K562 (cell line): ENCODE data around the gene SLC38A10. TPM values are rescaled to one million over a fixed set of nuclear protein-coding genes. Genes with fewer than 3 reads are reported as not detected.

Source experiments
- ATF2 ChIP-seq: sonication (generic); formaldehyde crosslinking; IDR thresholded peaks from 2 replicates; pipeline ENCODE4 v1.8.1; 2022; ENCODE audit warnings: missing genetic modification reagents
- DLX4 ChIP-seq: fragments of 250-450 bp; sonication (Bioruptor Pico); IDR thresholded peaks from 2 replicates; pipeline ENCODE4 v1.6.1; 2021; ENCODE audit warnings: mild to moderate bottlenecking
- FIP1L1 ChIP-seq: fragments of 200-400 bp; formaldehyde crosslinking; IDR thresholded peaks from 2 replicates; pipeline ENCODE4 v1.6.1; 2018; ENCODE audit warnings: mild to moderate bottlenecking, low read depth, low read length; ENCODE audit not compliant: poor library complexity, severe bottlenecking
- HOXB6 ChIP-seq: fragments of 250-450 bp; sonication (Bioruptor Pico); IDR thresholded peaks from 2 replicates; pipeline ENCODE4 v1.5.1; 2022; ENCODE audit warnings: mild to moderate bottlenecking, borderline replicate concordance
- KAT8 ChIP-seq: fragments of 450-650 bp; IDR thresholded peaks from 2 replicates; pipeline ENCODE4 v1.6.1; 2016; ENCODE audit warnings: low read depth, mild to moderate bottlenecking
- KLF6 ChIP-seq: fragments of 250-450 bp; sonication (Bioruptor Pico); IDR thresholded peaks from 2 replicates; pipeline ENCODE4 v1.4.0; 2020; ENCODE audit warnings: mild to moderate bottlenecking, moderate library complexity, borderline replicate concordance
- MCM5 ChIP-seq: fragments of 450-650 bp; IDR thresholded peaks from 2 replicates; pipeline ENCODE4 v1.6.1; 2016; ENCODE audit warnings: low read depth
- NFIC ChIP-seq: fragments of 450-650 bp; IDR thresholded peaks from 2 replicates; pipeline ENCODE4 v1.6.1; 2017; ENCODE audit warnings: mild to moderate bottlenecking, inconsistent platforms
- RBM22 ChIP-seq: fragments of 200-400 bp; formaldehyde crosslinking; IDR thresholded peaks from 2 replicates; pipeline ENCODE4 v1.6.1; 2018; ENCODE audit warnings: low read length, low read depth; ENCODE audit not compliant: poor library complexity, severe bottlenecking
- SIN3B ChIP-seq: fragments of 450-650 bp; IDR thresholded peaks from 2 replicates; pipeline ENCODE4 v1.6.1; 2017; ENCODE audit warnings: low read depth, mild to moderate bottlenecking, moderate library complexity
- ZNF165 ChIP-seq: fragments of 250-450 bp; sonication (Bioruptor Pico); IDR thresholded peaks from 2 replicates; pipeline ENCODE4 v1.4.0; 2020; ENCODE audit warnings: borderline replicate concordance
- ZNF384 ChIP-seq: IDR thresholded peaks from 2 replicates; pipeline ENCODE4 v1.6.1; 2012; ENCODE audit warnings: low read depth, low read length, improper control_type of control experiment
- polyA plus RNA-seq, 8 experiments: library from polyadenylated mRNA; depleted of rRNA in 4 of 8; stranded (reverse) in 5 of 8; unstranded in 3 of 8; fragments of >200 nt; fragmentation: Nextera tagmentation in 2 of 8; fragmentation: Illumina TruSeq in 1 of 8; extraction: Ambion mirVana in 2 of 8; extraction: Trizol in 1 of 8; gene quantifications; 2 replicates each; pipeline versions ENCODE4 v1.2.1 to v1.2.3, GENCODE V29; 2011 to 2014; ENCODE audit warnings: inconsistent platforms in 1 of 8, missing spikeins in 1 of 8
- total RNA-seq, 7 experiments: library from RNA; depleted of rRNA in 6 of 7; stranded (reverse); fragments of >200 nt in 6 of 7; fragmentation: Illumina TruSeq in 2 of 7; extraction: Trizol in 2 of 7; gene quantifications; 2 replicates each; pipeline versions ENCODE4 v1.2.1 to v1.2.3, GENCODE V29; 2011 to 2021; ENCODE audit warnings: low replicate concordance in 1 of 7
- TF ChIP-seq, protein P1 (sequence below): fragments of 450-650 bp; IDR thresholded peaks from 2 replicates; pipeline ENCODE4 v1.6.1; 2016; ENCODE audit warnings: low read depth, mild to moderate bottlenecking, moderate library complexity
- TF ChIP-seq, protein P2 (sequence below): fragments of 450-650 bp; formaldehyde crosslinking; IDR thresholded peaks from 2 replicates; pipeline ENCODE4 v1.4.0; 2020; ENCODE audit warnings: mild to moderate bottlenecking
- TF ChIP-seq, protein P3 (sequence below): fragments of 450-650 bp; IDR thresholded peaks from 2 replicates; pipeline ENCODE4 v1.6.1; 2018; ENCODE audit warnings: mild to moderate bottlenecking, low read depth; ENCODE audit not compliant: partially characterized antibody

Gene SLC38A10
- total and polyA plus RNA-seq, 9 of the 15 experiments (the other 6 are each of a cell fraction or from before 2014, with no cell fraction given) = 0.45 to 54.2 (median 13.8) TPM

GRCh38 chr17:81309140-81309858, 14.2 kb upstream of the SLC38A10 start (continued):
- TF ChIP-seq, protein P1, sequence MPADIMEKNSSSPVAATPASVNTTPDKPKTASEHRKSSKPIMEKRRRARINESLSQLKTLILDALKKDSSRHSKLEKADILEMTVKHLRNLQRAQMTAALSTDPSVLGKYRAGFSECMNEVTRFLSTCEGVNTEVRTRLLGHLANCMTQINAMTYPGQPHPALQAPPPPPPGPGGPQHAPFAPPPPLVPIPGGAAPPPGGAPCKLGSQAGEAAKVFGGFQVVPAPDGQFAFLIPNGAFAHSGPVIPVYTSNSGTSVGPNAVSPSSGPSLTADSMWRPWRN = 0 out of 2 replicates have a peak, but pooled peaks have one; percentile 13
- TF ChIP-seq RBM22 (no peak), KLF6 (CRISPR knock-in tag) (no peak), SIN3B (no peak; the same call in 1 of the 2 replicates), ZNF384 (no peak), KAT8 (no peak), FIP1L1 (no peak), NFIC (peak; percentile 68), MCM5 (no peak), HOXB6 (CRISPR knock-in tag) (no peak), ZNF165 (no peak), DLX4 (no peak), ATF2 (CRISPR knock-in tag) (no peak)
- TF ChIP-seq, protein P2, sequence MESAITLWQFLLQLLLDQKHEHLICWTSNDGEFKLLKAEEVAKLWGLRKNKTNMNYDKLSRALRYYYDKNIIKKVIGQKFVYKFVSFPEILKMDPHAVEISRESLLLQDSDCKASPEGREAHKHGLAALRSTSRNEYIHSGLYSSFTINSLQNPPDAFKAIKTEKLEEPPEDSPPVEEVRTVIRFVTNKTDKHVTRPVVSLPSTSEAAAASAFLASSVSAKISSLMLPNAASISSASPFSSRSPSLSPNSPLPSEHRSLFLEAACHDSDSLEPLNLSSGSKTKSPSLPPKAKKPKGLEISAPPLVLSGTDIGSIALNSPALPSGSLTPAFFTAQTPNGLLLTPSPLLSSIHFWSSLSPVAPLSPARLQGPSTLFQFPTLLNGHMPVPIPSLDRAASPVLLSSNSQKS (CRISPR knock-in tag) = no peak
- TF ChIP-seq, protein P3, sequence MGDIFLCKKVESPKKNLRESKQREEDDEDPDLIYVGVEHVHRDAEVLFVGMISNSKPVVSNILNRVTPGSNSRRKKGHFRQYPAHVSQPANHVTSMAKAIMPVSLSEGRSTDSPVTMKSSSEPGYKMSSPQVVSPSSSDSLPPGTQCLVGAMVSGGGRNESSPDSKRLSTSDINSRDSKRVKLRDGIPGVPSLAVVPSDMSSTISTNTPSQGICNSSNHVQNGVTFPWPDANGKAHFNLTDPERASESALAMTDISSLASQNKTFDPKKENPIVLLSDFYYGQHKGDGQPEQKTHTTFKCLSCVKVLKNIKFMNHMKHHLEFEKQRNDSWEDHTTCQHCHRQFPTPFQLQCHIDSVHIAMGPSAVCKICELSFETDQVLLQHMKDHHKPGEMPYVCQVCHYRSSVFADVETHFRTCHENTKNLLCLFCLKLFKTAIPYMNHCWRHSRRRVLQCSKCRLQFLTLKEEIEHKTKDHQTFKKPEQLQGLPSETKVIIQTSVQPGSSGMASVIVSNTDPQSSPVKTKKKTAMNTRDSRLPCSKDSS = no peak
